Liver (tissue), 9 donors: Measurements from ENCODE around the gene NDUFA5. TPM values are rescaled to one million over a fixed set of nuclear protein-coding genes. Genes with fewer than 3 reads are reported as not detected.

ENCODE experiments used
- DNase-seq: peaks from one replicate; pipeline ENCODE4 v3.0.0-alpha.2; 2017; ENCODE audit warnings: low spot score
- H3K27ac ChIP-seq, 2 donors: one replicate each; pipeline ENCODE4 v1.7.0; 2013; ENCODE audit warnings: inconsistent platforms in 2 of 2, low read length in 2 of 2, control low read depth in 1 of 2, low read depth in 1 of 2, mild to moderate bottlenecking in 1 of 2
- H3K27me3 ChIP-seq, 4 donors: one replicate each; pipeline versions ENCODE4 v1.6.1 to v1.7.0; 2013; ENCODE audit warnings: low read length in 3 of 4, inconsistent platforms in 1 of 4, mild to moderate bottlenecking in 1 of 4, moderate library complexity in 1 of 4; ENCODE audit not compliant: control insufficient read depth in 4 of 4, insufficient read depth in 4 of 4
- H3K36me3 ChIP-seq, 4 donors: one replicate each; pipeline versions ENCODE4 v1.6.1 to v1.7.0; 2013; ENCODE audit warnings: low read length in 3 of 4, mild to moderate bottlenecking in 3 of 4, low read depth in 1 of 4, moderate library complexity in 1 of 4; ENCODE audit not compliant: control insufficient read depth in 4 of 4, insufficient read depth in 3 of 4
- H3K4me1 ChIP-seq, 4 donors: one replicate each; pipeline versions ENCODE4 v1.6.1 to v1.7.0; 2013; ENCODE audit warnings: low read length in 3 of 4, mild to moderate bottlenecking in 3 of 4, moderate library complexity in 1 of 4; ENCODE audit not compliant: control insufficient read depth in 4 of 4, insufficient read depth in 4 of 4
- H3K4me3 ChIP-seq, 3 donors: one replicate each; pipeline versions ENCODE4 v1.6.1 to v1.7.0; 2013; ENCODE audit warnings: low read length in 3 of 3, control low read depth in 1 of 3, low read depth in 1 of 3, mild to moderate bottlenecking in 1 of 3
- H3K9ac ChIP-seq, 2 donors: one replicate each; pipeline ENCODE4 v1.7.0; 2013; ENCODE audit warnings: low read length in 2 of 2, mild to moderate bottlenecking in 2 of 2, moderate library complexity in 2 of 2, control low read depth in 1 of 2, low read depth in 1 of 2
- H3K9me3 ChIP-seq, 4 donors: one replicate each; pipeline versions ENCODE4 v1.6.1 to v1.7.0; 2013; ENCODE audit warnings: low read length in 3 of 4; ENCODE audit not compliant: control insufficient read depth in 4 of 4
- ATF3 ChIP-seq: IDR thresholded peaks from 2 replicates; pipeline ENCODE4 v1.6.1; 2016; ENCODE audit warnings: antibody characterized with exemption
- CTCF ChIP-seq: fragments of 150-350 bp; IDR thresholded peaks from 2 replicates; pipeline ENCODE4 v1.5.1; 2017; ENCODE audit warnings: improper control_type of control experiment, low read depth, low read length; ENCODE audit not compliant: missing input control
- FOXA1 ChIP-seq: IDR thresholded peaks from 2 replicates; pipeline ENCODE4 v1.6.1; 2016; ENCODE audit warnings: antibody characterized with exemption
- FOXA2 ChIP-seq: IDR thresholded peaks from 2 replicates; pipeline ENCODE4 v1.6.1; 2016; ENCODE audit warnings: antibody characterized with exemption
- GABPA ChIP-seq, 2 donors: IDR thresholded peaks in 1 of 2; conservative IDR thresholded peaks in 1 of 2; 2 replicates each; pipeline ENCODE4 v1.6.1; 2016; ENCODE audit warnings: antibody characterized with exemption in 2 of 2, mild to moderate bottlenecking in 1 of 2, moderate library complexity in 1 of 2
- HNF4A ChIP-seq, 2 donors: conservative IDR thresholded peaks; 2 replicates each; pipeline ENCODE4 v1.6.1; 2016; ENCODE audit warnings: antibody characterized with exemption in 2 of 2, mild to moderate bottlenecking in 2 of 2
- HNF4G ChIP-seq: IDR thresholded peaks from 2 replicates; pipeline ENCODE4 v1.6.1; 2016; ENCODE audit warnings: antibody characterized with exemption
- JUND ChIP-seq, 2 donors: IDR thresholded peaks; 2 replicates each; pipeline ENCODE4 v1.6.1; 2016; ENCODE audit warnings: antibody characterized with exemption in 2 of 2
- MAX ChIP-seq: IDR thresholded peaks from 2 replicates; pipeline ENCODE4 v1.6.1; 2016; ENCODE audit warnings: antibody characterized with exemption
- NR2F2 ChIP-seq: IDR thresholded peaks from 2 replicates; pipeline ENCODE4 v1.6.1; 2016; ENCODE audit warnings: antibody characterized with exemption
- RAD21 ChIP-seq, 2 donors: IDR thresholded peaks; 2 replicates each; pipeline ENCODE4 v1.6.1; 2016; ENCODE audit warnings: antibody characterized with exemption in 2 of 2, mild to moderate bottlenecking in 2 of 2
- RXRA ChIP-seq, 2 donors: IDR thresholded peaks; 2 replicates each; pipeline ENCODE4 v1.6.1; 2017 to 2018; ENCODE audit warnings: antibody characterized with exemption in 2 of 2, mild to moderate bottlenecking in 1 of 2
- SP1 ChIP-seq: IDR thresholded peaks from 2 replicates; pipeline ENCODE4 v1.6.1; 2018; ENCODE audit warnings: antibody characterized with exemption, mild to moderate bottlenecking
- TAF1 ChIP-seq: conservative IDR thresholded peaks from 2 replicates; pipeline ENCODE4 v1.6.1; 2016; ENCODE audit warnings: antibody characterized with exemption, mild to moderate bottlenecking
- YY1 ChIP-seq: IDR thresholded peaks from 2 replicates; pipeline ENCODE4 v1.6.1; 2016; ENCODE audit warnings: antibody characterized with exemption, mild to moderate bottlenecking
- polyA plus RNA-seq, 2 donors: library from polyadenylated mRNA; stranded (reverse) in 1 of 2; unstranded in 1 of 2; fragments of 200-250 nt in 1 of 2; fragments of >200 nt in 1 of 2; fragmentation: Nextera tagmentation in 1 of 2; extraction: Ambion mirVana in 1 of 2; gene quantifications; one replicate each; pipeline versions ENCODE4 v1.2.1 to v1.2.3, GENCODE V29; 2013 to 2015
- total RNA-seq, 2 donors: library from RNA; depleted of rRNA; stranded (reverse); fragments of >200 nt; gene quantifications; one replicate each; pipeline ENCODE4 v1.2.3, GENCODE V29; 2014
- TF ChIP-seq, protein P1 (sequence below): IDR thresholded peaks from 2 replicates; pipeline ENCODE4 v1.6.1; 2016; ENCODE audit warnings: antibody characterized with exemption
- TF ChIP-seq, protein P2 (sequence below): IDR thresholded peaks from 2 replicates; pipeline ENCODE4 v1.6.1; 2016; ENCODE audit warnings: antibody characterized with exemption, mild to moderate bottlenecking
- donor health status: healthy.
- donor health status: healthy.
- donor health status: healthy.
- donor health status: healthy.
- donor health status: healthy.

NDUFA5 gene
- total and polyA plus RNA-seq, 4 donors: 27.4 to 102 (median 34.4) TPM

GRCh38 chr7:123562121-123562520 lies 4.5 kb upstream of the NDUFA5 start:
- H3K27ac ChIP-seq: no peak overlapping the region
- no peak for DNase-seq
- no peak overlapping the region for H3K9ac ChIP-seq
- no peaks in the 10 kb centered on the region for H3K27me3 ChIP-seq
- peaks cover 0 to 4% (median 0%) of the 10 kb centered on the region in 4 donors for H3K4me1 ChIP-seq
- no peaks in the 10 kb centered on the region for H3K36me3 ChIP-seq
- H3K9me3 ChIP-seq: no peaks in the 10 kb centered on the region
- no peak overlapping the region for H3K4me3 ChIP-seq
- TF ChIP-seq JUND (IDR thresholded peaks at IDR 0.05): no peak
- TF ChIP-seq NR2F2: no peak
- TF ChIP-seq HNF4G: no peak
- no peak for TF ChIP-seq SP1
- TF ChIP-seq, protein P1, sequence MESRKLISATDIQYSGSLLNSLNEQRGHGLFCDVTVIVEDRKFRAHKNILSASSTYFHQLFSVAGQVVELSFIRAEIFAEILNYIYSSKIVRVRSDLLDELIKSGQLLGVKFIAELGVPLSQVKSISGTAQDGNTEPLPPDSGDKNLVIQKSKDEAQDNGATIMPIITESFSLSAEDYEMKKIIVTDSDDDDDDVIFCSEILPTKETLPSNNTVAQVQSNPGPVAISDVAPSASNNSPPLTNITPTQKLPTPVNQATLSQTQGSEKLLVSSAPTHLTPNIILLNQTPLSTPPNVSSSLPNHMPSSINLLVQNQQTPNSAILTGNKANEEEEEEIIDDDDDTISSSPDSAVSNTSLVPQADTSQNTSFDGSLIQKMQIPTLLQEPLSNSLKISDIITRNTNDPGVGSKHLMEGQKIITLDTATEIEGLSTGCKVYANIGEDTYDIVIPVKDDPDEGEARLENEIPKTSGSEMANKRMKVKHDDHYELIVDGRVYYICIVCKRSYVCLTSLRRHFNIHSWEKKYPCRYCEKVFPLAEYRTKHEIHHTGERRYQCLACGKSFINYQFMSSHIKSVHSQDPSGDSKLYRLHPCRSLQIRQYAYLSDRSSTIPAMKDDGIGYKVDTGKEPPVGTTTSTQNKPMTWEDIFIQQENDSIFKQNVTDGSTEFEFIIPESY: no peak
- no peak for TF ChIP-seq GABPA (IDR thresholded peaks at IDR 0.05 in 1 of 2, conservative IDR thresholded peaks at IDR 0.05 in 1 of 2)
- no peak for TF ChIP-seq TAF1
- no peak for TF ChIP-seq YY1
- TF ChIP-seq FOXA1: no peak
- no peak for TF ChIP-seq MAX
- TF ChIP-seq HNF4A (conservative IDR thresholded peaks at IDR 0.05): no peak
- TF ChIP-seq FOXA2: no peak
- no peak for TF ChIP-seq RAD21 (IDR thresholded peaks at IDR 0.05)
- TF ChIP-seq RXRA (IDR thresholded peaks at IDR 0.05): no peak
- TF ChIP-seq, protein P2, sequence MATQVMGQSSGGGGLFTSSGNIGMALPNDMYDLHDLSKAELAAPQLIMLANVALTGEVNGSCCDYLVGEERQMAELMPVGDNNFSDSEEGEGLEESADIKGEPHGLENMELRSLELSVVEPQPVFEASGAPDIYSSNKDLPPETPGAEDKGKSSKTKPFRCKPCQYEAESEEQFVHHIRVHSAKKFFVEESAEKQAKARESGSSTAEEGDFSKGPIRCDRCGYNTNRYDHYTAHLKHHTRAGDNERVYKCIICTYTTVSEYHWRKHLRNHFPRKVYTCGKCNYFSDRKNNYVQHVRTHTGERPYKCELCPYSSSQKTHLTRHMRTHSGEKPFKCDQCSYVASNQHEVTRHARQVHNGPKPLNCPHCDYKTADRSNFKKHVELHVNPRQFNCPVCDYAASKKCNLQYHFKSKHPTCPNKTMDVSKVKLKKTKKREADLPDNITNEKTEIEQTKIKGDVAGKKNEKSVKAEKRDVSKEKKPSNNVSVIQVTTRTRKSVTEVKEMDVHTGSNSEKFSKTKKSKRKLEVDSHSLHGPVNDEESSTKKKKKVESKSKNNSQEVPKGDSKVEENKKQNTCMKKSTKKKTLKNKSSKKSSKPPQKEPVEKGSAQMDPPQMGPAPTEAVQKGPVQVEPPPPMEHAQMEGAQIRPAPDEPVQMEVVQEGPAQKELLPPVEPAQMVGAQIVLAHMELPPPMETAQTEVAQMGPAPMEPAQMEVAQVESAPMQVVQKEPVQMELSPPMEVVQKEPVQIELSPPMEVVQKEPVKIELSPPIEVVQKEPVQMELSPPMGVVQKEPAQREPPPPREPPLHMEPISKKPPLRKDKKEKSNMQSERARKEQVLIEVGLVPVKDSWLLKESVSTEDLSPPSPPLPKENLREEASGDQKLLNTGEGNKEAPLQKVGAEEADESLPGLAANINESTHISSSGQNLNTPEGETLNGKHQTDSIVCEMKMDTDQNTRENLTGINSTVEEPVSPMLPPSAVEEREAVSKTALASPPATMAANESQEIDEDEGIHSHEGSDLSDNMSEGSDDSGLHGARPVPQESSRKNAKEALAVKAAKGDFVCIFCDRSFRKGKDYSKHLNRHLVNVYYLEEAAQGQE: no peak
- no peak for TF ChIP-seq CTCF
- no peak for TF ChIP-seq ATF3
